ENCODE measurements around the gene ZNF692.

Gene ZNF692

GRCh38 chr1:248858891-248859889 is at the start of gene ZNF692:
ZNF692 (minus strand) TSS chr1:248859085; CDS start chr1:248858309, 776 bp downstream.
- DNase-seq (ENCODE audit: low read depth) = peak; percentile 94
- H3K4me3 ChIP-seq (ENCODE audit: low read depth, low read length) = peak within 1 kb of the TSS; percentile 84
- no peak for TF ChIP-seq CTCF (IDR thresholded peaks at IDR 0.05; ENCODE audit: control insufficient read depth, extremely low read depth, insufficient read depth)

GRCh38 chr1:248906753-248907661 is 48.1 kb upstream of the ZNF692 start:
- TF ChIP-seq CTCF (IDR thresholded peaks at IDR 0.05; ENCODE audit: control insufficient read depth, extremely low read depth, insufficient read depth) = no peak

GRCh38 chr1:248906009-248906752 is 47.3 kb upstream of the ZNF692 start, which contains the start of gene PGBD2:
PGBD2 (plus strand) TSS chr1:248906235; CDS start chr1:248913863, 7,628 bp downstream.
- peak; percentile 80 for TF ChIP-seq CTCF (IDR thresholded peaks at IDR 0.05; ENCODE audit: control insufficient read depth, extremely low read depth, insufficient read depth)
- DNase-seq (ENCODE audit: low read depth) = peak; percentile 65
- H3K4me3 ChIP-seq (ENCODE audit: low read depth, low read length) = peak within 1 kb of the TSS; percentile 71

More at GRCh38 chr1:248906753-248907661, 48.1 kb upstream of the ZNF692 start:
- peak overlapping the region; percentile 71 for H3K4me3 ChIP-seq (ENCODE audit: low read depth, low read length)
- no peak for DNase-seq (ENCODE audit: low read depth)

GRCh38 chr1:248905662-248906008 is 46.8 kb upstream of the ZNF692 start:
- TF ChIP-seq CTCF (IDR thresholded peaks at IDR 0.05; ENCODE audit: control insufficient read depth, extremely low read depth, insufficient read depth) = no peak
- peak overlapping the region; percentile 61 for H3K4me3 ChIP-seq (ENCODE audit: low read depth, low read length)
- DNase-seq (ENCODE audit: low read depth) = no peak

GRCh38 chr1:248904437-248905216 is 45.7 kb upstream of the ZNF692 start:
- no peak overlapping the region for H3K4me3 ChIP-seq (ENCODE audit: low read depth, low read length)
- TF ChIP-seq CTCF (IDR thresholded peaks at IDR 0.05; ENCODE audit: control insufficient read depth, extremely low read depth, insufficient read depth) = no peak

More at GRCh38 chr1:248904437-248905216, 45.7 kb upstream of the ZNF692 start:
- DNase-seq (ENCODE audit: low read depth) = no peak

Measured in LNCaP clone FGC (cell line).